Breast epithelium (tissue), 3 donors: ENCODE results near the gene KANK2.

ENCODE experiments used
- POLR2A ChIP-seq: fragments of 450-650 bp; IDR thresholded peaks from one replicate; pipeline ENCODE4 v1.6.1; 2016; ENCODE audit warnings: antibody characterized with exemption, mild to moderate bottlenecking, moderate library complexity
- POLR2AphosphoS5 ChIP-seq, 3 donors: sonication (generic); formaldehyde crosslinking; IDR thresholded peaks; one replicate each; pipeline ENCODE4 v1.6.1; 2017; ENCODE audit warnings: antibody characterized with exemption in 3 of 3
- TF ChIP-seq, protein P1 (sequence below), 3 donors: fragments of 450-650 bp; IDR thresholded peaks; one replicate each; pipeline ENCODE4 v1.5.1; 2016 to 2017; ENCODE audit warnings: antibody characterized with exemption in 3 of 3, mild to moderate bottlenecking in 3 of 3, moderate library complexity in 3 of 3

DNA sequence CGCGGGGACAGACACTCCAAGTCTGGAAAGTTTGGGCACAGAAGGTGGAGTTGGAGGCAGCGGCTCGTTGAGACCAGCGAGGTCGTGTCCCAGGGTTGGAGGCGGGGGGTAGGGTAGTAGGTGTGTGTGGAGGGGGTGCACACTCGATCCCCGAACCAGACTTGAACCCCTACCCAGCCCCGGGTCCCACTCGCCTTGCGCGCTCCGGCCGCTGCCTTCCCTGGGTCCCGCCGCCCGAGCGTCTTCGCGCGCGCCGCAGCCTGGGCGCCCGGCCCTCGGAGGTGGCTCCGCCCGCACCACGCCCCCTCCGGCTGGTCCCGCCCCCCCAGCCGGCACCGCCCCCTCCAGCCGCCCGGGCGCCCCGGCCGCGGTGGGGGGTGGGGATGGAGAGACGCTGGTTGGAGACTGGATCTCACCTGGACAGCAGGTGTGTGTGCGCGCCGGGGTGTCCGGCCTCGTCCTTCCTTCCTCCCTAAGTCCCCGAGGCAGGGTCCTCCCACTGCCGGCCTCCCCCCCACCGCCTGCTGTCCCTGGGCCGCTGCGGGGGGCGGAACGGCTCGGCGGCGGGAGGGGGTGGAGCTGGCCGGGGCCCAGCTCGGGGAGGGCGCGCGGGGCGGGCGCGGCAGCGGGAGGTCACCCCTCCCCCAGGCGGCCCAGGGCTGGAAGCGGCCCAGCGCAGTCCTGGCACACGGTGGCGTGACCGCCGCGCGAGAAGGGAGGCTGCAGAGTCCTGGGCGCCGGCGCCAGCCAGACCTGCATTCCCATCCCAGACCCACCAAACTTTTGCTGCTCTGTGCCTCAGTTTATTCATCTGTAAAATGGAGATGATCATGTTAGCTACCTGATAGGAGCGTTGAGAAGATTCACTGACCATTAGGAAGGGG, at the start of gene KANK2:
- TF ChIP-seq, protein P1, sequence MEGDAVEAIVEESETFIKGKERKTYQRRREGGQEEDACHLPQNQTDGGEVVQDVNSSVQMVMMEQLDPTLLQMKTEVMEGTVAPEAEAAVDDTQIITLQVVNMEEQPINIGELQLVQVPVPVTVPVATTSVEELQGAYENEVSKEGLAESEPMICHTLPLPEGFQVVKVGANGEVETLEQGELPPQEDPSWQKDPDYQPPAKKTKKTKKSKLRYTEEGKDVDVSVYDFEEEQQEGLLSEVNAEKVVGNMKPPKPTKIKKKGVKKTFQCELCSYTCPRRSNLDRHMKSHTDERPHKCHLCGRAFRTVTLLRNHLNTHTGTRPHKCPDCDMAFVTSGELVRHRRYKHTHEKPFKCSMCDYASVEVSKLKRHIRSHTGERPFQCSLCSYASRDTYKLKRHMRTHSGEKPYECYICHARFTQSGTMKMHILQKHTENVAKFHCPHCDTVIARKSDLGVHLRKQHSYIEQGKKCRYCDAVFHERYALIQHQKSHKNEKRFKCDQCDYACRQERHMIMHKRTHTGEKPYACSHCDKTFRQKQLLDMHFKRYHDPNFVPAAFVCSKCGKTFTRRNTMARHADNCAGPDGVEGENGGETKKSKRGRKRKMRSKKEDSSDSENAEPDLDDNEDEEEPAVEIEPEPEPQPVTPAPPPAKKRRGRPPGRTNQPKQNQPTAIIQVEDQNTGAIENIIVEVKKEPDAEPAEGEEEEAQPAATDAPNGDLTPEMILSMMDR (IDR thresholded peaks at IDR 0.05): no peak
- TF ChIP-seq POLR2AphosphoS5 (IDR thresholded peaks at IDR 0.05) (peak in 2 of 3 donors; percentile 48 to 65), POLR2A (no peak)
